RWPE2 (cell line): ENCODE results near the gene ZNF438.

Source experiments
- ATAC-seq: fragments of 200-7000 bp; cut with Tn5 transposase; 3 replicates; pipeline ENCODE4 v1.9.1; 2021; ENCODE audit warnings: low read depth
- DNase-seq: peaks from one replicate; pipeline ENCODE4 v3.0.0-alpha.2; 2020; ENCODE audit warnings: low spot score
- H3K27ac ChIP-seq: fragments of 450-650 bp; 2 replicates; pipeline ENCODE4 v1.5.1; 2017; ENCODE audit warnings: mild to moderate bottlenecking; ENCODE audit not compliant: poor library complexity, severe bottlenecking
- H3K27me3 ChIP-seq: fragments of 250-450 bp; sonication (Bioruptor Pico); 2 replicates; pipeline ENCODE4 v1.5.1; 2021; ENCODE audit warnings: mild to moderate bottlenecking, moderate library complexity; ENCODE audit not compliant: insufficient read depth, poor library complexity, severe bottlenecking
- H3K36me3 ChIP-seq: fragments of 250-450 bp; sonication (Bioruptor Pico); 2 replicates; pipeline ENCODE4 v1.5.1; 2020; ENCODE audit warnings: low read depth, mild to moderate bottlenecking, moderate library complexity
- H3K4me1 ChIP-seq: fragments of 250-450 bp; sonication (Bioruptor Pico); 2 replicates; pipeline ENCODE4 v1.5.1; 2021; ENCODE audit warnings: mild to moderate bottlenecking, moderate library complexity; ENCODE audit not compliant: insufficient read depth, poor library complexity, severe bottlenecking
- H3K4me3 ChIP-seq: fragments of 250-450 bp; sonication (Bioruptor Pico); 2 replicates; pipeline ENCODE4 v1.5.1; 2021; ENCODE audit warnings: mild to moderate bottlenecking, moderate library complexity; ENCODE audit not compliant: severe bottlenecking
- H3K9me3 ChIP-seq: fragments of 250-450 bp; sonication (Bioruptor Pico); 2 replicates; pipeline ENCODE4 v1.5.1; 2021; ENCODE audit warnings: mild to moderate bottlenecking, moderate library complexity; ENCODE audit not compliant: severe bottlenecking
- CTCF ChIP-seq: fragments of 450-650 bp; IDR thresholded peaks from one replicate; pipeline ENCODE4 v1.5.1; 2017; ENCODE audit warnings: mild to moderate bottlenecking, moderate library complexity; ENCODE audit not compliant: poor library complexity, severe bottlenecking

Gene ZNF438

DNA sequence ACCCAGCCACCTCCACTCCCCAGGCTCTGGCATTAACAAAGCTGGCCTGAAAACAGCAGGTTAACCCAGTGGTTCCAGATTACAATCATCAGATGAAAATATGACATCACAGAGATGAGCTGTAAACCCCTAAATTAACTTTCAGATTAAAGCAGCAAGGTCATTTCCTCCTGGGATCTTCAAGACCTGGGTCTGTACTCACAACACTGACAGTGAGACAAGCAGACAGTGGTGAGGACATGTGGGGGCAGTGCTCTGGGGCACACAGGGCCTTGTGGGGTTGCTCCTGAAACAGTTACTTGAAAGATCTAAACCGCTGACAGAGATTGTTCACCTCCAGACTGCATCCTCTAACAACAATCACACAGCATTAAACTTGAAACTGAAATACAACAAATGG is 134.1 kb downstream of the ZNF438 start:
- DNase-seq, result no peak
- no peaks in the 10 kb centered on the region for H3K9me3 ChIP-seq
- no peaks in the 10 kb centered on the region for H3K4me1 ChIP-seq
- no peak for TF ChIP-seq CTCF
- no peak overlapping the region for H3K27ac ChIP-seq
- no peaks in the 10 kb centered on the region for H3K27me3 ChIP-seq
- ATAC-seq, result no peak
- H3K36me3 ChIP-seq, result no peaks in the 10 kb centered on the region
- no peak overlapping the region for H3K4me3 ChIP-seq

- H3K4me1 ChIP-seq, result no peaks in the 10 kb centered on the region
- no peaks in the 10 kb centered on the region for H3K27me3 ChIP-seq
- no peaks in the 10 kb centered on the region for H3K9me3 ChIP-seq
- no peak overlapping the region for H3K4me3 ChIP-seq
- DNase-seq (no peak), ATAC-seq (no peak)
- H3K27ac ChIP-seq, result no peak overlapping the region
- no peak for TF ChIP-seq CTCF
- H3K36me3 ChIP-seq, result no peaks in the 10 kb centered on the region
Measured at GRCh38 chr10:30897048-30897447, 134.6 kb downstream of the ZNF438 start.

GRCh38 chr10:30894221-30894620 is 137.4 kb downstream of the ZNF438 start:
- H3K4me1 ChIP-seq, result no peaks in the 10 kb centered on the region
- no peaks in the 10 kb centered on the region for H3K9me3 ChIP-seq
- no peak overlapping the region for H3K4me3 ChIP-seq
- H3K36me3 ChIP-seq, result no peaks in the 10 kb centered on the region
- no peaks in the 10 kb centered on the region for H3K27me3 ChIP-seq
- ATAC-seq, result no peak
- no peak overlapping the region for H3K27ac ChIP-seq
- no peak for TF ChIP-seq CTCF
- no peak for DNase-seq

DNA sequence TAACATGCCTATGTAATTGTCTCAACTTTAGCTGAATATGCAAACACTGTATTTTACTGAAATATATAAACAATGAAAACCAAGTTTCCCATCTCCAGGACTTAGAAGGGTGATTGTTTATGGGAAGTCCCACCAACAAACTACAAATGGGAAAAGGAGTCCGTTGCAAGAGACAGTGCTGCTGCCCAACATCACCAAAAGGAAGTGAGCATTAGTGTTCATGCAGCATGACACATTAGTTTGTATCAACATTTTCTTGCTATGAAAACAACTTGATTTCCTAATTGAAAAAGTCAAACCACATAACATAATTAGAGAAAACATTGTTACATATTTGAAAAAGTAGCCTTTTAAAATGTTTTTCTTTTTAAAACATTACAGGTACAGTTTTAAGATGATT is 138.5 kb downstream of the ZNF438 start:
- H3K4me1 ChIP-seq, result no peaks in the 10 kb centered on the region
- no peaks in the 10 kb centered on the region for H3K36me3 ChIP-seq
- DNase-seq (no peak), ATAC-seq (no peak)
- H3K9me3 ChIP-seq, result no peaks in the 10 kb centered on the region
- no peak overlapping the region for H3K27ac ChIP-seq
- no peak for TF ChIP-seq CTCF
- H3K27me3 ChIP-seq, result no peaks in the 10 kb centered on the region
- H3K4me3 ChIP-seq, result no peak overlapping the region

DNA sequence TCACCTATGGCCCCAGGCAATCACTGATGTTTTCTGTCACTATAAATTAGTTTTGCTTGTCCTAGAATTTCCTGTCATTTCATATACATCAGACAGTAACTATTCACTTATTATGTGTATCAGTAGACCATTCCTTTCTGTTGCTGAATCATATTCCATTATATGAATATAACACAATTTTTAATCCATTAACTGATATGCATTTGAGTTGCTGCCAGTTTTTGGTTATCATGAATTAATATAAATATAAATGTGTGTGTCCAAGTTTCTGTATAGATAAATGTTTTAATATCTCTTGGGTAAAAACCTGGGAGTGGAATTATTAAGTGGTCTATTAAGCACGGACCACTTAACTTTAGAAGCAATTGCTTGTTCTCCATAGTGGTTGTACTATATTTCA is 143.8 kb downstream of the ZNF438 start:
- Histone ChIP-seq H3K36me3 (no peaks in the 10 kb centered on the region), H3K27ac (no peak overlapping the region), H3K4me1 (no peaks in the 10 kb centered on the region), H3K4me3 (no peak overlapping the region), H3K9me3 (no peaks in the 10 kb centered on the region), H3K27me3 (no peaks in the 10 kb centered on the region)
- TF ChIP-seq CTCF, result no peak
- ATAC-seq (no peak), DNase-seq (no peak)
